HL-60/S4 treated with retinoic acid at 250 ng/mL for 4 days and 3 days (cell line): ENCODE measurements around the gene EPB41L4A.

ENCODE experiments used
- in situ Hi-C: fragments of 300-500 bp; cut with MboI; formaldehyde crosslinking; loops from 2 replicates; pipeline ENCODE4 v1.7.0; 2022; ENCODE audit warnings: low sequenced_read_pairs

Gene EPB41L4A

DNA sequence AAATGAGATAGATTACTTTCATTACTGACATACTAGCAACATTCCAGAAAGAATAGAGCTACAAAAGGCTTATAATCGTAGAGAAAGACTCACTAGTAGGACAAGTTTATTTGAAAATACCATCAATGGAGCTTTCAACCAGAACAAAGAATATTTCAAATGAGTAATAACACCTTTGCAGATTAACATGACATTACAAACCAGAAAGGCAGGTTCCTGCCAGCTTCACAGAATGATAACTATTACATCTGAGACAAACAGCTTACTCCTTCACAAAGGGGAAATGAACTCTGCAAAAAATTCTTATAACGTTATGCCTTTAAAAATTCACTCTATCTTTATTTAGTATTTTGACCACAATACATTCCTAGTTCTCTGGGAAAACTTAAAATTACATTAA is 103.1 kb downstream of the EPB41L4A start:
- in situ Hi-C loops, result no loop called here

DNA sequence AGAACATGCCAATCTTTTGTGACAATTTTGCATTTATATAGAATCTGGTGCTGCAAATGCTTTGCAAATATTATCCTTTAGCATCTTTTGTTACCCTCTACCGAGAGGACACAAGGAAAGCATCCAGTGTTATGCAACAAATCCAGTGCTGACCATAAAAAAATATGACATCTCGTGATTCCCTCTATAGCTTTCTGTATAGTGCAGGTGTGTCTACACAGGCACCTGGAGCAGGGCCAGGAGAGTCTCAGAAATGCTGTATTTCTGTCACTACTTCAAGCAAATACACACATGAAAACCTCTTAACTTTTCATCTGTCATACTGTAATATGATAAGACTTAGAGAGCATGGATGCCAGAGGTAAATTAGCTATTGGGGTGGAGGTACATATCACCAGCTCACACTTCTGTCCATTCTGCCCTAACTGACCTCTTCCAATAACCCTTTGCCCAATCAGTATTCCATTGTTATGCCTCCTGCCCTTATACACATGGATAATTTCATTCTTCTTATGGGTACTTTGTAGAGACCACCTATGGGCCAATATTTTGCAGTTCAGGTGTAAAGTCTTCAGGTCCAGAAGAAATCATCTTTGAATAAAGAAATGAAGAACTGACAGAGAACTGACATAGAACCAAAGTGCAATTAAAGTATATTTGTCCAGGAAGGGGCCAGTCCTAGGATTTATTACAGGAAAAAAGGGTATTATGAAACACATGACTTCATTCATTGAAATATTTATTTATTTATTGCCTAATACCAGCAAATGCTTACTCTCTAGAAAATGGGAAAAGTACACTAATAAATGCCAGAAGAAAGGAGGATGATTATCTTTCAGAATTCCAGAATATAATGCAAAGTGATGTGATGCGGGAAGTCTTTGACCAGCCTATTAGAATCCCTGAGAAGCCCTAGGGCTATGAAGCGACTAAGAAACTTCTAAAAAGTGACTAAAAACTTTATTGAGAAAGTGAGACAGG is 106.5 kb downstream of the EPB41L4A start:
- in situ Hi-C loops, result no loop called here

DNA sequence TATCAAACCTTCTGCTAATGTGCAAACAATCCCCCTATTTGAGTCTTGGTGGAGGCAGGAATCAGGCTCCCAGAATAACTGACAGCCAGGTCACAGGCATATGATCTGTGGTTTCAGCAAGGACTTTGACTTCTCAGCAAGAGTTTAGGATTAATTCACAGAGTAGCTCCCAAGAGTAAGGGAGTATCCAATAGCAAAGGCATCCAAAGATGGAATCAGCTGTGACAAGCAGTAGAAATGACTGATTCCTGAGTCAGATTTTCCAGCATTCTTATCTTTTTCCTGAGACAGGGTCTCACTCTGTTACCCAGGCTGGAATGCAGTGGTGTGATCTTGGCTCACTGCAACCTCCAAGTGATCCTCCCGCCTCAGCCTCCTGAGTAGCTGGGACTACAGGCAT is 108.3 kb downstream of the EPB41L4A start:
- in situ Hi-C loops, result no loop called here

DNA sequence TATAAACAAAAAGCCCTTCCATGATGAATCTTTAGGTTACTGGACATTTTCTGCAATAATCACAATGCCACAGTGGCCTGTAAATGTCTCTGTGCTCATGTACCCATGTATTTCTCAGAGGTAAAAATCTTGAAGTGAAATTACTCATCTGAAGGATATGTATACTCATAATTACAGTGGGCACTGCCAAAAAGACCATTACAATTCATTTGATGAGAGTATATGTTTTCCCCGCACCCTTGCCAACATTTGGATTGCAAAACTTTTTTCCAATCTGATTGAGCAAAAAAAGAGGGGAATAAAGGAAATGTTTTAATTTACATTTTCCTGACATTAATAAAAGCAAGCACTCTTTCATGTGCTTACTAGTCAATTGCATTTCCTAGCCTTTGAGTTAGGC is 110.5 kb downstream of the EPB41L4A start:
- in situ Hi-C loops, result no loop called here

DNA sequence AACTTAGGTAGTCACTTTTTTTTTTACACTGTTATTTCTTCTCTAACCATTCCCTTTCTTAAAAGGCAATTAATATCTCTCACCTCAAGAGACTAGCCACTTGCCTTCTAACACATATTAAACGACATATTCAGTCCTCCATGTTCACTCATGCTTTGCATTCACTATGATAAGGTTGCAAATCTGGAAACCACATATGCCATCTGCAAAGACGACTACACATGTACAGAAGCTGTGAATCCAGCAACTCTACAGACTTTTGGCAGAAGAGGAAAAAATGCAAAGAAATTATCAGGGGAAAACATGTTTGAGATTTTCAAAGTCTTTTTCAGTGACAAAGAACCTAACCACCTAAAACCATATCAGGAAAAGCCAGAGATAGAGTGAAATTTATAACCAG is 112.1 kb downstream of the EPB41L4A start:
- in situ Hi-C loops, result no loop called here

DNA sequence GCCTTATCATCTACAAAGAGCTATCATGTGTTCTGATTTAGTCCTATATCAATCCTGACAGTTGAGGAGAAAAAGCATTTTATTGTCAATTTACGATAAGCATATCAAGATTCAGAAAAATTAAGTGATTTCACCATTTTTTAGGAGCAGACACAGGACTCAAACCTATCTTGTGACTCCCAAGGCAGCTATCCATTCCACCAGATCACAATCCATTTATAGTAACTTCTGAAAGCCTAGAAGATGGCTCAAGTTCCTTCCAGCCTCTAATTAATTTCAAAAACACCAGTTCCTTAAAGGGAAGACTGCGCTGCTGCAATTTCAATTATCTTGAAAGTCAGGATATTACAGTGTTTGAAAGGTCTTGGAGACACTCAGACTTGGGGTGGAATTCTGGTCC is 114.3 kb downstream of the EPB41L4A start:
- in situ Hi-C loops, result no loop called here

DNA sequence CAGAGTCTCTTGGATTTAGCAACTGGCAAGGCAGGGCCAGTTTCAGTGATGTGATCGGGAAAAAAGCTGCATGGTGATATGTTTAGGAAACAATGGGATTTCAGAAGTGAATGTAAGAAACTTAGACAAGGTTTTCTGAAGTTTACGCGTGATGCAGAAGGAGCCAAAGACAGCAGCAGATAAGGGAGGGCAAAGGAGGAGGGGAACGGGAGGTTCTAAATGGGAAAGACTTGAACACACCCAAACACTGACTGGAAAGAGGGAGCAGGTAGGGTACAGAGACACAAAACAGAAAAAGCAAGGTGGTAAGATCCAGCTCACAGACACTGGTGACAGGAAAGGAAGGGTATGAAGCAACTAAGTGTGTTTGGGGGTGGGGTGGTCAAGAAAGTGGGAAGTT is 115.4 kb downstream of the EPB41L4A start:
- in situ Hi-C loops, result no loop called here

DNA sequence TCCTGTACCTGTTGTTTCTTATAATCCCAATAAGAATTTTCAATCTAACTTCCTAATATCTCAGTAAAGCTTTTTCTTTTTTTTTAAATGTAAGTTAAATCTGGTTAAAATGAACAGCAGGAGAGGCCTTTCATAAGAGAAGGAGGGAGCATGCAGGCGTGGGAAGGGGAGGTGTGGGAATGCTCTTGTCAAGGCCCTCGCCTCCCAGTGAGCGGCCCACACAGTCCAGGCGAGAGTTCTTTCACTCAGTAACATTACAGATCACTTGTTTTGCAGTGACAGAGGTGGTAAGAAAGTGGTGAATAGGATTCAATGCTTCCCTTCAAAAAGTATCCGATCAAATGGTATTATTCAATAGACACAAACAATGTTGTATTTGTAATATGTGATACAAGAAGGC is 125.0 kb downstream of the EPB41L4A start:
- in situ Hi-C loops, result no loop called here

DNA sequence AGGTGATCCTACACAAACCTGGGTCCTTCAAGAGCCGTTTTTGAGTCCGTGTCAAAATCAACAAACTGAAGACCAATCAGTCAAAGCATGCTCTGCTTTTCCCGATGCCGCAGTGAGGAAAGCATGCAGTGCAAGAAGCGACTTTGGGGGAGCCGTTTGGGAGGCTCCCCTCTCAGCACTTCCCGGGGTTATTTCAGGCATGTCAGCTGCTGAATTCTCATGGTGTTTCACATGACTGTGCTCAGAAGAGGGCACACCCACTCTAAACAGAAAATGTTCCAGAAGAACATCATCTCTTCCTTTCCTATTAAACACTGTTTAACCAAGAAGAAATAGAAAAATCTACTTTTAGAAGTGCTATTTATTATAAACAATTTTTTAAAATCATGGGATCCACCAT is 125.5 kb downstream of the EPB41L4A start:
- in situ Hi-C loops, result no loop called here

DNA sequence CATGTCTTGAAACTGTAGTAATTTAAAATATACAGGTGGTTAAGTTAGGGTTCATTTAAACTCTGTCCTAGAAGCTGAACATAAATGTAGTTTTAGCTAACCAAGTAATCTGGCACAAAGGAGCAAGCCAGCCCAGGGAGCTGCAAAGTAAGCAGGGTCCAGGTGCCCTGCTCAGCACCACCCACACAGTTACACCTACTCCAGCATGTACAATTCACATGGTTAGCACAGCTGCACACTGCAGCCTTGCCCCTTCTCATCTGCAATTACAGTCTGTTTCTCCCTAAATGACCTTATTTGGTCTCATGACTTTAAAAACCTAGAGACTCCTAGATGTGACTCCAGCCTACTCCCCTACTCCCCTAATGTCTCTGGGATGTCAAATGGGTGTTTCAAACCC is 128.4 kb downstream of the EPB41L4A start:
- in situ Hi-C loops, result no loop called here

DNA sequence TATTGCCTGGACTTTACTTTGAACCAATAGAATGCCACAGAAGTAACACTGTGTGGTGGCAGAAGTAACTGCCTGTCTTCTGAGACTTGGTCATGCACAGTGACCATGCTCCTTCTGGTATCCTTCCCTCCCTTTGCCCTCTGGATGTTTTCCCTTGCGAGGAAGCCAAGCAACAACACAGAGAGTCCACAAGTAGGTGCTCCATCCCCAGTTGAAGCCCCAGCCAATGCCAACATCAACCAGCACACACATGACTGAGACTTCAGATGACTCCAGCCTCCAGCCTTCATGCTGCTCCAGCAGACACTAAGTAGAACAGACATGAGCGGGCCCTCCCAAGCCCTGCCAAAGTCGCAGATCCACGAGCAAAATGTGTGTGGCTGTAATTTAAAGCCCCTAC is 129.6 kb downstream of the EPB41L4A start:
- in situ Hi-C loops, result no loop called here

DNA sequence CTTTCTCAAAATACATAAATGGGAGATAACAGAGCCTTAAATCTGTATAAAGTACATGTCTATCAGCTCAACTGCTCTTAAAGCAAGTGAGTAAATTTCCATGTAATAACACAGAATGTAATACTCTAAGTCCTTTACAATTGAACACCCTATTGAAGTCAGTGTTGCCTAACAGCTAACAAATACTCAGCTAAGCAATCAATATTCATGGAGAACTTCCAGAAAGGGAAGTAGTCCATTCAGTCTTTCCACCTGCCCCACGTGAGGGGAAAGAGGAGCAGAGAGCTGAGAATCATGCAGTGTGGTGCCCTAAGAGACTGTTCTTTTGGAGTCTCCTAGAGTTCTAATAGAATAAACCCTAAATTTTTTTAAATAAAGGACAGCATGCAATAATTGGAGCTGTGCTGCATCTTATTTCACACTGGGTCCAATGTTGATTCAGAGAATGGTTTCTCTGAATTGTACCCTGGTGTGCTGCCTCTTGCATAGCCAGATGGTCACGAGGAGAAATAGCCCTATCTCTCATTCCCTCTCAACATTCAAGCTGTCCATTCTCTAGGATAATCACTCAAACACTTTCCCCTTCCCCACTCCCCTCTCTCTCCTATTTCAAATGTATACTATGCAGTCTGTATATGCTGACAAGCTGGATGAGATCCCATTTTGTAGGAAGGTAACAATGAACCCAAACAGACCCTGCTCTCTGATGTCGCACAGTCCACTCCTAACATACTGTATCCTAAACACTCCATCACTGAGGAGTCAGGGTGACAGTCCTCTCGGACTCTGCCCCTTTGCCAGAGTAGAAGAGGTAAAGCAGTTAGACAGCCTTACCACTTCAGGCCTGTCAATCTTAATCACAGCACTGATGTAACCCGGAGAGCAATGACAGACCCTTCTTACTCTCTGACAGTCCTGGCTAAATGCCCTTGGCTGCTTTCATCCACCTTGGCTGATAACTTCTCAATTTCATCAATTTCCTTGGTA is 134.8 kb downstream of the EPB41L4A start:
- in situ Hi-C loops, result no loop called here

DNA sequence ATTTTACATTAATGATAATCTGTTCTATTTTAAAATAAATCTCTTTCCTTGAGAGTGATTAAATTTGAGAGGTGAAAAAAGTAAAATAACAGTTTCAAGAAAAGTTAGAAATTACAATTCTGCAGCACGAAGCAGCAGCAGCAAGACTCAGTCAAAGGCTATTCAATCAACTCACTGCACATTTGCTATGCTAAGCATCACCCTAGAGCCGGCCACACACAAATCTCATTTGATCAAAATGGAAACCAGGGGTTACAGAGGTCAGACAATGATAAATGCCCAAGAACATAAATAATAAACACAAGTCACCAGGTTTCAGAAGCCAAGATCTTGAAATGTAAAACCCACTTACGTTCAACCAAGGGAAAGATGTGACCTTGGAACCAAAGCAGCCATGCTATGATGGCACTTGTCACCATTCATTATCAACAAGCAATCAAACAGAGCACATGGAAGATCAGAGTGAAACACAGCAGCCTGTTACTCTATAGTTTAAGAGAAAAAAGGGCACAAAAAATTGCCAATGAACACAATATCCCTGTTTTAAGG is 136.0 kb downstream of the EPB41L4A start:
- in situ Hi-C loops, result no loop called here

DNA sequence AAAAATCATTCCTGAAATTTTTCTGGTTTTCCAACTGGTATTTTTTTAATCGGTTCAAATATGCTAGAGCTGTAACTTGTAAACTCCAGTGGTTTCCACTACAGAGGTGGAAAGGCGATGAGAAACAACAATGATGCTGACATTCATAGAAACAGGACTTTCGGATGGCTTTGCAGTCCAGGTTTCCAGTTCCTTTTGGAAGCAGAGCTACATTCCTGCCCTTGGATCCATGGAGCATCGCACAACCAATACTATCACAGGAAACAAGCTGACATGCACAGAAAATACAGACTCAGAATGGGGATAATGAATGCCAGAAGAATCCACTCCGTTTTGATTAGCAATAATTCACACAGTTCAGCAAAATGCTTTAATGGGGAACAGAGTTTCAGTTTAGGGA is 140.0 kb downstream of the EPB41L4A start:
- in situ Hi-C loops, result no loop called here

DNA sequence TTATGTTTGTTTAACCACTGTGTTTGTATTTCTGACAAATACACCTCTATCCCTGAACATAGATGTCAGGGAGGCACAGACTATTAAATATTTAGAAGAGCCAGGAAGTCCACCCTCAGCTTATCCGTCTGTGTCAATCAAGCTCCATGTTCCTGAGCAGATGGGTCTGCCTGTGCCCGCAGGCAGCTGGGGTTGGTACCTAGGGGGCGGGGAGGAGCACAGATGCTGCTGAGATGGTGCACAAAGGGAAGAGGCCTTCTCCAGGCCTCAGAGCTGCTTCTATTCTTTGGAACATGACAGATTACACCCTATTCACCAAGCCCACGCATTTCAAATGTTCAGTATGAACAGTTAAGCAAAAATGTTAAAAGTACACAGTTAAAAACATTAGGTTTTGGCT is 142.1 kb downstream of the EPB41L4A start:
- in situ Hi-C loops, result no loop called here

DNA sequence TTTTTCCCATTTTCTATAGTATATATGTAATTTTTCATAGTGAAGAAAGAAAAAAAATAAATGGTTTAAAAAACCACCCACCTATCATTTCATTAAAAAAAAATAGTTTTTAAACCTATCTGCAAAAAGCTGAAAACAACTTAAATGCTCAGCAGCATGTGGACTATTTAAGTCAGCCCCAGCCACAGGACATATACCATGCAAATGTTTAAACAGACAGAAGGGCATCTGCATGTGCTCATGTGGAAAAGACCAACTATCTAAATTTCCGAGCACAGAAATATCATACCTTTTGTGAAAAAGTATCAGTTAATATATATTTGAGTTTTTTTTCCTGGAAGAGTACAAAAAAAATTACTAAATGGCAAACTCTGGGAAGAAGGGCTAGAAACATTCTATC is 143.4 kb downstream of the EPB41L4A start:
- in situ Hi-C loops, result no loop called here

DNA sequence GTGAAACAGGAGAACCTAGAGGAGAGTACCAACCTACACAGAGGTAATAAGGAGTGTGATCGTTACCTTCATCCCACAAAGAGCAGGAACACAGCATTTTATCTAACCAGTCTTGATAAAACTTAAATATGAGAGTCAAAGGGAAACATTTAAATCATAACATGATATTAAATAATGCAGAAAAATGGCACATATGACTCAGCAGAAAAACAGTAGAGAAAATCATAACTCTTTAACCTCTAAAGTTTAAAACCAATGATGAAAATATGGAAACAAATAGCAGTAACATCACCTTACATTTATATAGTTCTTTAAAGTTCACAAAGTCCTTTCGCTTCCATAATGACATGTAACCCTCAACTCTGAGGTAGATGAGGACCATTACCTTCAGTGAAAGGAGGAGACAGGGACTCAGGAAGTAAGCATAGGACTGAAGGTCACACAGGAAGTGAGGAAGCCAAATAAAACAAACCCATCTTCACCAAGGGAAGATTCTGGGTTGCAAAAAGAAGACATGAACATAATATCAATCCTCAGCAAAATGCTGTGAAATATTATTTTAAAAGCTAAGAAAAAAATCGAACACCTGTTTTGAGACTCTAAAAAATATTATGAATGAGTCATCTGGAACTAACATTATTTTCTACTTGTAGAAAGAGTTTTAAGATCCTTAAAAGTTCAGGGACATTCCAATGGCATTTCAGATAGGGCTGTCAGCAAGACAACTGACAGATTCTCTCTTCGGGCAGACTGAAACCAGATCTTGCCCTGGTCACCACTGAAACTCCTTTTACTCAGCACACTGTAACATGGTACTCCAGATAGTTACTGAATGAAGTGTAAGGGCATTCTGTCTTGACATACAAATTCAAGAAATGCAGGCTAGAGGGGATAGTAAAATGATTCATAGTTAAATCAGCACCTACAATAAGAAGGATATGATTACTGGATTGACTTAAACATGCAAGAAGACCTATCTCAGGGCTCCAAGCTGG is 148.5 kb downstream of the EPB41L4A start:
- in situ Hi-C loops, result no loop called here

DNA sequence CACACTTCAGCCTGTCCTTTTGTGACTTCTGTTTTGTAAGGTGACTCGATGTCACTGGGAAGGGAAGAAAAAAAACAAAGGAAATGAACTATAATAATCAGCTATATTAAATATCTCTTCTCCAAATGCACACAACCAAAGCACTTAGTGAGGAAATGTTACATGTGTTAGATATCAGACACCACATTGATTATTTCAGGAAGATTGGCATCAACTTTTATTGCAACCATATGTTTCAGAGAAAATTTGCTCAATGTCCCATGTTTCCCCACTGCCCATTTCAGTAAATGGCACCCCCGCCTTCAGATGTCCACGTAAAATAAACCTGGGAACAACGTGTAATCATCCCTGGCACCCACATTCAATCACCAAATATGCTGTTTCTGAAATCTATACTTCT is 151.8 kb downstream of the EPB41L4A start:
- in situ Hi-C loops, result no loop called here

DNA sequence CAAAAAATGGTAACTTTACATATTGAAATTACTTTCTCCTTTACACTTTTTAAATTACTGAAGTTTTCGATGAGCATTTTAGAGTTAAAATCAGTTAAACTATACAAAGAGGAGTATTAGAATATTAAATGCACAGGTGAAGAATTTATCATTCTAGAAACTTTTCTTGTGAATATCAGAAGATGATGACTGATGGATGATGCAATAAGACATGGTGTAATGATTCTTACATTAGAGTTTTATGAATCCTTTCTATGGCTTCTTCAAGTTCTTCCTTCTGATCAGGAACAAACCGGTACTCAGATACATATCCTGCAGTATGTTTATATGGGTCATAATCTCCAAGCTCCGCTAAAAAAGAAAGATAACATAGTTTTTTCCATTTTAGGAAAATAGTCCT is 154.4 kb downstream of the EPB41L4A start:
- in situ Hi-C loops, result no loop called here

DNA sequence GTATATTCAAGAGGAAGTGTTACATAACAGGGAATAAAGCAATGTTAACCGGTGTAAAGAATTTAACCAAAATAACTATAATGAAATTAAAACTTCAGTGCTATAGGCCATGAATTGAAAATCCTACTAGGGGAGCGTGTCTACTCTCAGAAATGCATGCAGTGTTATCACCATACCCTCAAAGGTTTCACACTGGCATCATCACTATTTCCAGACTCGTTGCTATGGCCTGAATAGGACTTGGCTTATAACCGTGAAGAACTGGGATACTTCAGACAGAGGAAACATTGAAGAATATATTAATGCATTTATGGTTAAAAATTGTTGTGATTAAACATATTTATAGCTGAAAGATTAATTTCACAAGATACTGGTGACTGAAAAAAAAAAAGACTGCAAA is 154.9 kb downstream of the EPB41L4A start:
- in situ Hi-C loops, result no loop called here
